ENCODE measurements around the gene TBC1D1.

TBC1D1 gene

DNA sequence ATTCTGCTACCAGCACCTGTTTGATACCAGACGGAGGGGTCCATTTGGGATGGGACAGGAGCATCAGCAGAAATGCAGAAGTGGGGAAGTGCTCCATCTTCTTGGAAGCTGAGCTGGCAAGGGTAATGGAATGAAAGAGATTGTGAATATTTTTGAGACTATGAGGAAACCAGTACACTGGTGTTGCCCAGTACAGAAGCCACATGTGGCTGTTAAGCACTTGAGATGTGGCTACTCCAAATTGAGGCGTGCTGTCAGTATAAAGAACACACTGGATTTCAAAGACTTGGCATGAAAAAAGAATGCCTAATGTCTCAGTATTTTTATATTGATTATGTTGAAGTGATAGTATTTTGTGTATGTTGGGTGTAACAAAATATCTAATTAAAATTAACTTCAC, 222.7 kb downstream of the TBC1D1 start:
- in situ Hi-C loops (cut with MboI; ENCODE audit: low sequenced_read_pairs), result no loop called here

DNA sequence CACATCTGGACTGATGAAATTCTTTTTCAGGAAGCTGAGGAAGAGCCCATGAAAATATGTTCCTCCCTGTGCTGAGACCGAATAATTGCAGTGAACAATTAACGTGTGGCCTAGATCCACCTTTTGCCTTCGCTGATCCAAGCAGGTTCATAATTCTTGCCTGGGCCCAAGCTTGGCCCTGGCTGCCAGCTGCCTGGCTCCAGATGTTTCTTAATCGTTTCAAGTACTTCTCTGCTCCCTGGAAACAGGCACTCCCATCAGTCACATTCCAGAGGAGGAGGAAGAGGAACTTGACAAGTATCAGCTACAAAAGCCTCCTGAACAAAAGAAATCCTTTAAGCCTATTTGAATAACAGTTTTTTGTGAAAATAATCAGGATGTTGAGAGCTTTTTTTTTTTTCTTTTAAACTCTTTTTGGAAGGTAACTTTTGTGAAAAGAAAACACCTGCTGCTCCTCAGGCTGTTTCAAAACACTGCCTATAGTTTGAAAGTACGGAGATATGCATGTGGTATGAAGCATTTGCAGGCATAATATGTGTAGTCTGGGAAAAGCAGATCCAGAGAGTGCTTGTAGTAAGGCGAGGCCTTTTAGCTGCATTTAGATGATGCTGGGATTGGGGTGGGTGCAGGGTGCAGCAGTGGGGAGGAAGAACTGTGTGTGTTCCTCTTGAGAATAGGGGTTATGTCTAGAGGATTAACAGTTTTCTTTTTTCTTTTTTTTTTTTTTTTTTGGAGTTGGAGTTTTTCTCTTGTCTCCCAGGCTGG, 223.7 kb downstream of the TBC1D1 start:
- in situ Hi-C loops (cut with MboI; ENCODE audit: low sequenced_read_pairs), result no loop called here

DNA sequence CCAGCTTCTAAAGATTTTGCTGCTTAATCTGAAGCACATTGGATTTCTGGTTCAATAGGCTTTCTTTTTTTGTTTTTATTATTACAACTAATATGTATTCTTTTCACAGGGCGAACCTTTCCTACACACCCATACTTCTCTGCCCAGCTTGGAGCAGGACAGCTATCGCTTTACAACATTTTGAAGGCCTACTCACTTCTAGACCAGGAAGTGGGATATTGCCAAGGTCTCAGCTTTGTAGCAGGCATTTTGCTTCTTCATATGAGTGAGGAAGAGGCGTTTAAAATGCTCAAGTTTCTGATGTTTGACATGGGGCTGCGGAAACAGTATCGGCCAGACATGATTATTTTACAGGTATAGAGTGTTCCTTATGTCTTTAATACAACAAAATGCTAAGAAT, 224.7 kb downstream of the TBC1D1 start:
- in situ Hi-C loops (cut with MboI; ENCODE audit: low sequenced_read_pairs), result no loop called here

DNA sequence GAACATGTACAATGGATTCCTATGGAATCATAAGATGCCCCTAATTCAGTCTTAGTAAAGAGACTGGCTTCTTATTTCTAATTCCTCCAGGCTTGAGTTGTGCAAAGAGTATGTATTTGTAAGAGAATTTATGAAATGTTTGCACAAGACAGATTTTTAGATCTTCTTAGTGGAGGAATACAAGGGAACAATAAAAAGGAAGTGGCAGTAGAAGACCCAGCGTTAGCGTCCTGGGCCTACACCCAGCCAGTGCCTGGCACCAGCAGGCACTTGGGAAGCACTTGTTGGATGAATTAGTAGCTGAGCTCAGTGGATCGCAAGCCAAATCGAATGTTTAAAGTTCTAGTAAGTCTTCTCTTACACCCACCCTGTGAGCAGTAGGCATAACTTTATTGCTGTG, 226.7 kb downstream of the TBC1D1 start:
- in situ Hi-C loops (cut with MboI; ENCODE audit: low sequenced_read_pairs), result no loop called here

DNA sequence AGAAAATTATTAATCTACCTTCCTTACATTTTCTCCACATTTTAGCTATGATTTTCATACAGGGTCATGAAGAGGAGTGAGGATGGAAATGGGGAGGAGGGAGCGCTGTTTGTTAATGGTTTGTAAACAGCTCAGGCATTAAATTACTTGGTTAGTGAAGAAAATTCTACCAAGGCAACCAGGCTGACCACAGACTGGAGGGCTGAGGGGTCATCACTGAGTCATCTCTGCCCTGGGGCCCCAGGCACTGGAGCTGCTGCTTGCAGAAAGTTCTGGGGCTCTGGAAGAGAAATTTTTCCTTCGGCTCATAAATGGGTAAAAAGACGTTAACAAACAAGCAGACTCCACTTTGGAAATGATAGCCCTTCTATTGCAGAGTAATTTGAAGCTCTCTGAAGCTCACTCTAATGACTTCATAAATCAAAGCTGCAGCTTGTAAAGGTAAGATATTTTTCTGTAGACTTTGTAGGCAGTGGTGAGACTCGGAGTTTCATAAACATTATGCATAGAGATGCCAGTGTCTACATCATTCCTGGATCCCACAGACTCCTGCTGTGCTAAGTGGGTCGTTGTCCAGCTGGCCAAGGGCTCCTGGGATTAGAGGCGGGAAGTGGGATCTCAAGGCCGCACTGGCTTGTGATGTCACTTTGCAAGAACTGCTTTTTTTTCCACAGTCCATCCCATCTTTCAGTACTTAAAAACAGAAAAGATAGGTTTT, 228.9 kb downstream of the TBC1D1 start:
- in situ Hi-C loops (cut with MboI; ENCODE audit: low sequenced_read_pairs), result no loop called here

DNA sequence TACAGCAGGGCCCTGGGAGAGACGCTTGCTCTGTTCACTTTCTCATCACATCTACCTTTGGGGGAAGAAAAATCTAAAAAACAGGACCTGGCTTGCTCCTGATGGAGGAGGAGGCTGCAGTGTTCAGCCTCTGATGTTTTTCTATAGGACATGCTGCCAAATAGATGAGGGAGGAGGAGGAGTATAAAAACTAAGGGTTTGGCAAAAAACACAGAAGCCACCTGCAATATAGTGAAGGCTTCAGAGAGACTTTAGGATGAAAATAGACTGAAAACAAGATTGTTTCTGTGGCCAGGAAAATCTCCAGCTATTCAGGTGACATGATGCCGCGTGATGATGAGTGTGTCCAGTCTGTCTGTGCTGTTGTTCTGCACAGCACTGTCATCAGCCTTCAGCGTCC, 229.9 kb downstream of the TBC1D1 start:
- in situ Hi-C loops (cut with MboI; ENCODE audit: low sequenced_read_pairs), result no loop called here

DNA sequence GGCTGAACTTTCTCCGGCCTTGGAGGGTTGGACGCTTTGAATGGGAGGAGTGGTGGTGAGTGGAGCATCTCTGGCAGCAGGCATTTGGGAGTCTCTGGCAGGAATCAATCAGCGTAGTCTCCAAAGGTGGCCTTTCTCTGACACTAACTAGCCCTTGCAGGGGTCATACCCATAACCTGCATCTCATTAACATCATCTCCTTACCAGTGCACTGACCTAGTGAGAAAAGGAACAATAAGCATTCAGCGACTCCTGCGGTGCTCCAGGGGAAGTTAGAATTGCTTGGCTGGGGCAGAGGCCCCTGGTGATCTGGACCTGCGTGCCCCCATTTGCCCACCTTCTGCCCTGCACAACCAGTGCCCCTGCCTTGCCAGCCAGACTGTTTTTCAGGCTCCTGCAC, 231.2 kb downstream of the TBC1D1 start:
- in situ Hi-C loops (cut with MboI; ENCODE audit: low sequenced_read_pairs), result no loop called here

DNA sequence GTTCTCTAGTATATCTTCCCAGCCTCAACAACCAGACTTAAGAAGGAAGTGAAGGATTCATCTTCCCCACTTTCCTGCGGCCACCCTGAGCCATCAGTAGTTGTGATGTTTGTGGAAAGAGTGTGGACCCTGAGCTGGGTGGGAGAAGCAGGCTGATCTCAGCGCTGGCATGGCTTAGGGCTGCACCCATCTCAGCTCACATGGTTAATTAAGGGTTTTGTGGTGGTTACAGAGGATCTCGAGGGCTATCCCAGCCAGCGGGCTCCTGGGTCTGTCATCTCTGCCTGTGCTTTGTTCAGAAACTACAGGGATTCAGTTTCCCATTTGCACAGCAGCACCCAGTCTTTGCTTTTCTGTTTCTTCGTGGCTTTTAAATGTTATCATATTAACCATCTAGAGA, 232.7 kb downstream of the TBC1D1 start:
- in situ Hi-C loops (cut with MboI; ENCODE audit: low sequenced_read_pairs), result no loop called here

DNA sequence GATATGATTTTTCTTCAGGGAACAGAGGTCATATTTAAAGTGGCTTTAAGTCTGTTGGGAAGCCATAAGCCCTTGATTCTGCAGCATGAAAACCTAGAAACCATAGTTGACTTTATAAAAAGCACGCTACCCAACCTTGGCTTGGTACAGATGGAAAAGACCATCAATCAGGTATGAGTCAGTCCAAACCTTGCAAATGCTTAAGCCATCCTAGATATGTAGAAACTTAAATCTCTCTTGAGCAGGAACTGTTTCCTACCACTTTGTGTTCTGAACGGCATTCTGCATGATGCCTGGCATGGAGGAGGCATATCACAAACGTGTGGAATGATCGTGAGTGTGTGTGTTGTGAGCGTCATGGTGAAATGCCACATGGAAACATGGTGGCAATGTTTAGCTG, 234.1 kb downstream of the TBC1D1 start:
- in situ Hi-C loops (cut with MboI; ENCODE audit: low sequenced_read_pairs), result no loop called here

DNA sequence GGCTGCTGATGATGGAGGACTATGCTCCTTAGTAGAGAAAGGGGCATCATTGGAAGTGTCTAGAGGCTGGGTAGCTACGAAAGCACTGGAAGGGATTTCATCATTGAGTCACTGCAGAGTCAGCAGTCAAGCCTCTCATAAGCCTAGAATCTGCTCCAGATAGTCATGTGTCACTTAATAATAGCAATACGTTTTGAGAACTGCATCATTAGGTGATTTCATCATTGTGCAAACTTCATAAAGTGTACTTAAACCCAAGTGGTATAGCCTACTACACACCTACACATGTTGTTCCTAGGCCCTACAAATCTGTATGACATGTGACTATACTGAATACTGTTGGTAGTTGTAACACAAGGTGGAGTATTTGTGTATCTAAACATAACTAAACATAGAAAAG, 234.9 kb downstream of the TBC1D1 start:
- in situ Hi-C loops (cut with MboI; ENCODE audit: low sequenced_read_pairs), result no loop called here

DNA sequence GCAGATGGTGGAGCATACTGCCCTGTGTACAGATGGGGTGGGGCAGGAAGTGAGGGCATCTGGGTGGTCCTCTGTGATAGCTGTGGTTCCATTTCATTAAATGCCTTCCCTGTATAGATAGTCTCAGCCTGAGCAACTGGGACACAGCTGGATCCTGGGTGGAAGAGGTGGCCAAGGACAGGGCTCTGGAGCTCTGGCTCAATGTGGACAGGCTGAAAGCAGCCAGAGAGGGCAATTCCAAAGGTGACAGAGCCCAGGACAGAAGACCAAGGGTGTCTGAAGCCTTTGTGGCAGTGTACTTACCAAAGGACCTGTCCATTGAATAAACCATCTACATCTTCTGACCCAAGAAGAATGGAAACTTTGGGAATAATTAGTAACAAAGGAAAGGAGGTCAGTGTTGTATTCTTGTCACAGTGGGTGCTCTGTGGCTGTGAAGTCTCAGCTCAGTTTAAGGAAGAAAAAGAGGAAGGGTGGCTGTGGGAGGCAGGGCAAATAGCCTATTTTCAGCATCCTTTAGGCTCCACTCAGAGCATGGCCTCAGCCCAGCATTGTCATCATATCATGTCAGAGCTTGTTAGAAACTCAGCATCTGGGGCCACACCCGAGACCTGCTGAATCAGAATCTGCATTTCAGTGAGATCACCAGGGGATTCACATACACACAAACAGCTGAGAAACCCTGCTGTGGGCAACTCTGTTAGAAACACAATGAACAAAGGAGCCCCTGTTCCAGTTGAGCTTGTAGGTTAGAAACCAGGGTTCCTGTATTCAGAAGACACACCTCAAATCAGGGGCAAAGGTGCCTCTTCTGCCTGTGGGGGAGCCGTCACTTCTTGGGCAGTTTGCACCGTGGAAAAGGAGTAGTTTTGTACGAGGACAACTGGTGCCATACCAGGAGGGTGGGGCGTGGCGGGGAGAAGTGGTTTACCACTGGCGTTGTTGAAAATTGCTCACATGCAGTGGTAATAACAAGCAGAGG, 237.9 kb downstream of the TBC1D1 start:
- in situ Hi-C loops (cut with MboI; ENCODE audit: low sequenced_read_pairs), result no loop called here

DNA sequence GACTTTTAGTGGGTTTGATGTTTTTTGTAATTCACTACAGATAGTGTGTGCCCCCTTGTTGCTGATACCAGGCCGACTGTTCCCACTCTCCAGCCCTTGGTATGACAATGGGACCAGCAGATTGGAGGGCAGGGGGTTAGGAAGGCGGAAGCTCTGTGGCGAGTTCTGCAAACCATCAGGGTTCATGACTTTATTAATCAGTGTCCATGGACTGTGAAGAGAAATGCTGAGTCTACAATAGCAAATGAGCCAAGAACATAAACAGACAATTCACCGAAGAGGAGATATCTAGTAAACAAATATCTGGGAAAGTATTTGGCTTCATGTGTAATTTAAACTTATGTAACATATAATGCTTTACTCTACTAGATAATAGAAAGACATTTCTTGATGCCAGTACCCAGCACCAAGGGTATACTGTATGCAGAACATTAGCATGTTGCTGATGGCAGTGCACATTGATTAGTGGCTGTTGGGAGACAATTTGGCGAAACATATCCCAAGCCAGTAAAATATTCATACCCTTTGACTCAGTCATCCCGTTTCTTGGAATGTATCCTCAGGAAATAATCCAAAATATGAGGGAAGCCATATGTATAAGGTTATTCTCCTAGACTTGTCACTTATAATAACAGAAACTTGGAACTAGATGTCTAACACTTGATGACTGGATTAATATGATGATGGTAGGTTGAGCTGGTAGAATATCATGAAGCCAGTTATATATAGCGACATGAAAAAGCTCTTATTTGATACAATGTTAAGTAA, 238.8 kb downstream of the TBC1D1 start:
- in situ Hi-C loops (cut with MboI; ENCODE audit: low sequenced_read_pairs), result no loop called here

DNA sequence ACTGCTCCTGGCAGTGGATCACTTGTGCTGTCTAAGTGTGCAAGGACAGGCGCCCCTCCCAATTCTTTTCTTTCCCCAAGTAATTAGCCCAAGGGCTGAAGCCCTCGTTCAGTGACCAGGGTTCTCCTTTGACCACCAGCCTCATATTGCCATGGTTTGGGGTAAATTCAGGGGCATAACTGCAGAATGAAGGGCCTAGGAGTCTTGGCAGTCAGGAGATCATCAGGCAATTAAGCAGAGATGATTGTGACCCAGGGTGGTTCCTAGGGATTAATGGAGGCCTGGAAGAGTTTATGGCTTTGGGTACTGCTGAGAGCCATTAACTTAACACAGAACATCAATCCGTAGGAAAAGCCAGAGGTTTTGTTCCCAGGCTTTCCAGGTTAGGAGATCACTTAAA, 240.0 kb downstream of the TBC1D1 start:
- in situ Hi-C loops (cut with MboI; ENCODE audit: low sequenced_read_pairs), result no loop called here

DNA sequence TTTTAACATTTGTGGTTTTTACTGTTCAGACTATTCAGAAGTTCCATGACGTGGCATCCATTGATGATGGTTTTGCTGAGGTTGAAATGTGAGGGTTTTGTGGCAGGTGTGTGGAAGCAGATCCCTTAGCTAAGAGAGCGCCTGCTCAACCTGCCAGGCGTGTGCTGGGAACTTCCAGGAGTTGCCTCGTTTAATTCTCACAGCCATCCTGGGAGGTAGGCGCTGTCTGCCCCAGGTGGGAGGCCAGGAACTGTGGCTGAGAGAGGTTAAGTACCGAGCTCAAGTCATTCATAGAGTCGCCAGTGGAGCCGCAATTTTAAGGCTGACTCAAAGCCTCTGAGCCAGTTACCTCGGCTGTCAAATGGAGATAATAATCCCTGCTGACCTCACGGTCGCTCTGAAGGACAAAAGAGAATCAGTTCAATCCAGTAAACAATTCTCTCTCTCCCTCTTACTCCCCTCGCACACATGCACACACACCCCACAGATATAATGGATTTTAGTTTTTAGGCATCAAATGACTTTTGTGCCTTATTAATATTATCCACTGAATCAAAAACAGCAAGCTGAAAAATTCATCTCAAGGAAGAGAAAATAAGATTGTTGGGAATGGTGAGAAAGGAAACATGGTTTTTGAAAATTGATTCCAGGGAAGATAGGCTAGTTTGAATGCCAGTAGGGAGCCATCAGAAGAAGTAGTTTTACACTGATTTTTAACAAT, 240.6 kb downstream of the TBC1D1 start:
- in situ Hi-C loops (cut with MboI; ENCODE audit: low sequenced_read_pairs), result no loop called here

DNA sequence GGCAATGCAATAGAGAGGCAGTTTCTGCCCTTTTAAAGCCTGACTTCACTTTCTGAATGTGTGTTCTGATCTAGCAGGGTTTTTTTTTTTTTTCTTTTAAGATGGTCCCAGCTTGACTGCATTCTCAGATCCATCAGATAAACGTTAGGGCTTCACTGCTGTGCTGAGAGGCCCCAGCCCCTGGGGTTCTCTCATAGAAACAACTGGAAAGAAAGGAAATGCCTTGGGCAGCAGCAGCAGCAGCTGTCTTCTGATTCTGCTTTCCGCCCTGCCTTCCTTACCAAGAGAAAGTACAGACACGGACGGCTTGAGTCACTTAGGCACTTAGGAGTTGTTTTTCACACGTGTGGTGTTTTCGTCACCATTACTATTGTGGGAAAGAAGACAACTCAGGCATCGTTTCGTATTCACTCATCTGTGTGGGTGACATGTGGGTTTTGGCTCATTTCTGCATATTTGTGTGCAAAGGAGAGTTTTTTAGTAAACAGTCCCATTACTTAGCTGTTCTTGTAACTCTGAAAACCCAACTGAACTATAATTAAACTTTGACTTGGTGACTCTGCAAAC, 241.3 kb downstream of the TBC1D1 start:
- in situ Hi-C loops (cut with MboI; ENCODE audit: low sequenced_read_pairs), result no loop called here

DNA sequence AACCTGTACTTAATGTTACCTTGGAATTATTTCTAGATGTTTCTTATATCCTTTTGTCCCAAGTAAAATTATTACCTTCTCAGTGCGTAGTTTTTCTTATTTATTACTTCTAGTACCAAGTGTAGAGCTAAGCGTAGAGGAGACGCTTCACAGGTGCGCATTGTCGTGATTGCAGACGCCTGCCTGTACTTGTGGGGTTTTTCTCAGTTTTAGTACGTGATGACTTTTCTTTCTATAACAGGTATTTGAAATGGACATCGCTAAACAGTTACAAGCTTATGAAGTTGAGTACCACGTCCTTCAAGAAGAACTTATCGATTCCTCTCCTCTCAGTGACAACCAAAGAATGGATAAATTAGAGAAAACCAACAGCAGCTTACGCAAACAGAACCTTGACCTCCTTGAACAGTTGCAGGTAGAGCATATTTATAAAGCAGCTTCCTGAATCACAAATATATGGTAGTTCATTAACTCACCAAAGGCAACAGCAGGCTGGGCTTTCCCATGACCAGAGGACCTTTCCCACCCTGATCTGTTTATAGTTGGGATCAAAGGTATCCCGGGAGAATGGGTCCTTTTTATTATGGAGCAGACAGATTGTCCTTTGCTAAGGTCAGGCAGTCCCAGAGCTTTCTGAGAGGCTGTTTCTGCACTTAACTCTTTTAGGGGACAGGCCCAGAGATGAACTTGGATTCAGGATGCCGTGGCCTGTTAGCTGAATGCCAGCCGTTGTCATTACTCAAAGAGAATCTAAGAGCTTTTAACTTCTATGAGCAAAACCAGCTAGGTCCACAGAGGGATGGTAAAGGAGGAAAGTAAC, 242.2 kb downstream of the TBC1D1 start:
- in situ Hi-C loops (cut with MboI; ENCODE audit: low sequenced_read_pairs), result no loop called here

DNA sequence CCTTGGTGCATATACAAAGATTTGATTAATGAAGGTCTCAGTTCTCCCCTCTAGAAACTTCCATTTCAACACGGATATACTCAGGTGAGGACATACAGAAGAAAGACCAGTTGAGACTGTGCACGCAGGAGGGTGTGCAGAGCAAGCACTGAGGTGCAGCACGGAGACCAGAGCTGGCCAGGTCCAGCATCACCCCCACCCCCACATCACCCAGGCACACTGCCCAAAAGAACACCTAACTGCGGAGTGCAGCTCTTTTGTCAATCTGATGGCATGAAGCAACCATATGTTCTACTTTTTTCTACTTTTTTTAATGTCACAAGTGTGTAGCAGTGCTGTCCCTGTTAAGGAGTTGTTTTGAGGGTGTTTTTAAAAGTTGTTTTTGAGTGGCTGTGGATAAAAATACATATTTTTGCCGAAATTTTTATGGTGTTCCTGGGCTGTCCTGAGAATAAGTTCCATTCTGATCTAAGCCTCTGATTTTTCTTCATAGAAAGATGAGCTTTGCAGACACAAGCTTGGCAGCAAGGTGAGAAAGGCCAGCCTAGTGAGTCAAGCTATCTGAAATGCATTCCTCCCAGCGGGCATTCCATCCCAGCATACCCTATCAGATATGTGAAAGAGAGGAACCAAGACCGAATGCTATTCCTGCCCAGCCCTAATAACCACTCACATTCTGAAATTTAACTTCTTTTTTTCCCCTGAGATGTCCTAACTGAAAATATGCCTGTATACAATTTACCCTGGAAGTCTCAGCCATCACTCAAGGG, 243.0 kb downstream of the TBC1D1 start:
- in situ Hi-C loops (cut with MboI; ENCODE audit: low sequenced_read_pairs), result no loop called here

DNA sequence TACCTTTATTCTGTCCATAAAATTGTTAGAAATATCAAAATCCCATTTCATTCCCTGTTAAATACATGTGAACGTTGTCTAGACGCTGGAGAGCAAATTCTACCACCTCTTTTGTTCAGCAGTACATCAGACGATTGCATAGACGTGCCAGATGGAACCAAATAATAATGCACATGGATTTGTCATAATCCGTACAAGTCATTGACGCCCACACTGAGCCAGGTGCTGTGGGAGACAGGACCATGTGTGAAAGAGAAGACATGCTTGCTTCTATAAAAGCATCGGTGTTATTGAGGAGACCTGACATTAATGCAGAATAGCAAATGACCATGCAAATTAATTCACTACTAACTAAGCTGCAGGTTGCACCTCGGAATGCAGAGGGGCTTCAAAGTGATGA, 244.3 kb downstream of the TBC1D1 start:
- in situ Hi-C loops (cut with MboI; ENCODE audit: low sequenced_read_pairs), result no loop called here

Data from HL-60/S4 treated with retinoic acid at 250 ng/mL for 4 days and 3 days (cell line).